AG04449 (cell line): ENCODE measurements around the gene RAB12.

ENCODE experiments used
- CTCF ChIA-PET: fragments of 350-600 bp; formaldehyde crosslinking; extraction: SDS; loops from one replicate; lab custom pipeline; 2021; ENCODE audit warnings: antibody characterized with exemption; lab: Yijun Ruan, JAX
- POLR2A ChIA-PET: fragments of 400-600, 350-600 bp; formaldehyde crosslinking; extraction: SDS; loops from one replicate; lab custom pipeline; 2020; ENCODE audit warnings: antibody characterized with exemption, inconsistent platforms; lab: Yijun Ruan, JAX
- DNase-seq: peaks from one replicate; pipeline ENCODE4 v3.0.0-alpha.2; 2010; ENCODE audit warnings: low read depth, low spot score
- H3K4me3 ChIP-seq: 2 replicates; pipeline ENCODE4 v1.5.1; 2011; ENCODE audit warnings: low read depth, mild to moderate bottlenecking, control low read depth, low read length
- CTCF ChIP-seq: IDR thresholded peaks from one replicate; pipeline ENCODE4 v1.5.1; 2011; ENCODE audit warnings: mild to moderate bottlenecking, moderate library complexity, low read length, control low read depth, inconsistent platforms; ENCODE audit not compliant: insufficient read depth; ENCODE audit errors: missing control alignments

Gene RAB12

GRCh38 chr18:8602040-8602439, 7.2 kb upstream of the RAB12 start:
- POLR2A ChIA-PET = no interaction called here
- CTCF ChIA-PET = no interaction called here
- no peak overlapping the region for H3K4me3 ChIP-seq
- DNase-seq = no peak
- TF ChIP-seq CTCF = no peak

GRCh38 chr18:8602557-8602956, 6.7 kb upstream of the RAB12 start:
- H3K4me3 ChIP-seq = no peak overlapping the region
- CTCF ChIA-PET = no interaction called here
- POLR2A ChIA-PET = no interaction called here
- no peak for DNase-seq
- no peak for TF ChIP-seq CTCF

GRCh38 chr18:8603663-8604520, 5.3 kb upstream of the RAB12 start:
- CTCF ChIA-PET = interaction anchor here (2.1 kb wide), 1 partner anchor 10 kb away, joined by 8 read pairs; no protein-coding TSS in a partner anchor
- no peak for DNase-seq
- H3K4me3 ChIP-seq = peak overlapping the region; percentile 34
- POLR2A ChIA-PET = no interaction called here
- TF ChIP-seq CTCF = no peak

- no peak overlapping the region for H3K4me3 ChIP-seq
- TF ChIP-seq CTCF = no peak
- CTCF ChIA-PET = no interaction called here
- no peak for DNase-seq
- POLR2A ChIA-PET = no interaction called here
These were observed 3.3 kb upstream of the RAB12 start for GRCh38 chr18:8605974-8606373.

GRCh38 chr18:8607776-8608742, 1.2 kb upstream of the RAB12 start:
- peak overlapping the region; percentile 82 for H3K4me3 ChIP-seq
- ChIA-PET CTCF (interaction anchor here (1.5 to 3.4 kb wide), 5 partner anchors 8 to 380 kb away, joined by 3 to 25 read pairs (median 6); no protein-coding TSS in a partner anchor), POLR2A (no interaction called here)
- no peak for TF ChIP-seq CTCF
- DNase-seq = no peak
